ENCODE data around the gene ZBTB18.

GRCh38 chr1:244011271-244011670 lies 39.8 kb upstream of the ZBTB18 start:
- TF ChIP-seq CTCF (IDR thresholded peaks at IDR 0.05) (no peak), EP300 (IDR thresholded peaks at IDR 0.05) (no peak), POLR2AphosphoS5 (IDR thresholded peaks at IDR 0.05) (no peak)
